ENCODE measurements around the gene PPT1.

Gene PPT1

GRCh38 chr1:40050863-40051262 is 46.2 kb downstream of the PPT1 start:
- TF ChIP-seq, protein P1, sequence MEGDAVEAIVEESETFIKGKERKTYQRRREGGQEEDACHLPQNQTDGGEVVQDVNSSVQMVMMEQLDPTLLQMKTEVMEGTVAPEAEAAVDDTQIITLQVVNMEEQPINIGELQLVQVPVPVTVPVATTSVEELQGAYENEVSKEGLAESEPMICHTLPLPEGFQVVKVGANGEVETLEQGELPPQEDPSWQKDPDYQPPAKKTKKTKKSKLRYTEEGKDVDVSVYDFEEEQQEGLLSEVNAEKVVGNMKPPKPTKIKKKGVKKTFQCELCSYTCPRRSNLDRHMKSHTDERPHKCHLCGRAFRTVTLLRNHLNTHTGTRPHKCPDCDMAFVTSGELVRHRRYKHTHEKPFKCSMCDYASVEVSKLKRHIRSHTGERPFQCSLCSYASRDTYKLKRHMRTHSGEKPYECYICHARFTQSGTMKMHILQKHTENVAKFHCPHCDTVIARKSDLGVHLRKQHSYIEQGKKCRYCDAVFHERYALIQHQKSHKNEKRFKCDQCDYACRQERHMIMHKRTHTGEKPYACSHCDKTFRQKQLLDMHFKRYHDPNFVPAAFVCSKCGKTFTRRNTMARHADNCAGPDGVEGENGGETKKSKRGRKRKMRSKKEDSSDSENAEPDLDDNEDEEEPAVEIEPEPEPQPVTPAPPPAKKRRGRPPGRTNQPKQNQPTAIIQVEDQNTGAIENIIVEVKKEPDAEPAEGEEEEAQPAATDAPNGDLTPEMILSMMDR (IDR thresholded peaks at IDR 0.05; ENCODE audit: low read depth, low read length) = no peak
- DNase-seq (ENCODE audit: extremely low read depth, low read depth) = no peak

GRCh38 chr1:40049725-40050124 is 47.3 kb downstream of the PPT1 start:
- DNase-seq (ENCODE audit: extremely low read depth, low read depth) = no peak
- TF ChIP-seq, protein P1 (IDR thresholded peaks at IDR 0.05; ENCODE audit: low read depth, low read length) = no peak

DNA sequence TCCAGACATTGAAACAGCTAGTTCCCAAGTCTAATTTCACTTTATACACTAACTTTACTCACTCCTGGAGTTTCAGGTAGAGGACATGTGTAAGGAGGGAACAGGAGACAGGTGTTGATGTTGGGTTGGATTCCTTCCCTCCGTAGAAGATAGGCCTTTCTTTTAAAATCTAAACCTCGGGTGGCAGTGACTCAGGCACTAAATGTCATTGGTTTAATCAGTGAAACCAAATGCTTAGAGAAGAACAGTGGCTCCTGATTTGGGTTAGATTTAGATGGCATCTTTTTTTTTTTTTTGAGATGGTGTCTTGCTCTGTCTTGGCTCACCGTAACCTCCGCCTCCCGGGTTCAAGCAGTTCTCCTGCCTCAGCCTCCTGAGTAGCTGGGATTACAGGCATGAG is 49.3 kb downstream of the PPT1 start:
- TF ChIP-seq, protein P1 (IDR thresholded peaks at IDR 0.05; ENCODE audit: low read depth, low read length) = no peak
- no peak for DNase-seq (ENCODE audit: extremely low read depth, low read depth)

- TF ChIP-seq, protein P1 (IDR thresholded peaks at IDR 0.05; ENCODE audit: low read depth, low read length) = no peak
- no peak for DNase-seq (ENCODE audit: extremely low read depth, low read depth)
Observed at GRCh38 chr1:40047276-40047675, 49.8 kb downstream of the PPT1 start.

- no peak for DNase-seq (ENCODE audit: extremely low read depth, low read depth)
- TF ChIP-seq, protein P1 (IDR thresholded peaks at IDR 0.05; ENCODE audit: low read depth, low read length) = no peak
Observed at GRCh38 chr1:40045766-40046165, 51.3 kb downstream of the PPT1 start.

GRCh38 chr1:40045182-40045581 is 51.9 kb downstream of the PPT1 start:
- DNase-seq (ENCODE audit: extremely low read depth, low read depth) = no peak
- TF ChIP-seq, protein P1 (IDR thresholded peaks at IDR 0.05; ENCODE audit: low read depth, low read length) = no peak

DNA sequence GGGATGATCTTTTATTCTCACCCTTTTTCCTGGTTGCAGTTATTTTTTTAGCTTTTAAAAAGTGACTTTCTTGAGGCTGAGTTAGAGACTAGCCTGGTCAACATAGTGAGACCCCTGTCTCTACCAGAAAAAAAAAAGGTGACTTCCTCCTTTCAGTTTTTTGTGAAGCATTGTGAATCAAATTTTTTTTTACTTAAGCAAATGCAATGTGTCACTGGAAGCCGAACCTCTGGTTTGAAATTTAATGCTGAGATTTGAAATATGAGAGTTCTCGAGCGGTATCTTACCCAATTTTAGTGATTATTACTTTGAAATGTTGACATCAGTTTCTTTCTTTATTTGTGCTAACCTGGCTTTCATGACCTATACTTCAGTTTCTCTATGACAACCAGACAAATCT is 52.9 kb downstream of the PPT1 start:
- TF ChIP-seq, protein P1 (IDR thresholded peaks at IDR 0.05; ENCODE audit: low read depth, low read length) = no peak
- no peak for DNase-seq (ENCODE audit: extremely low read depth, low read depth)

Measured in AG09319 (cell line).